ENCODE data around the gene CORO1C. TPM values are rescaled to one million over a fixed set of nuclear protein-coding genes. Genes with fewer than 3 reads are reported as not detected.

Gene CORO1C
- total and polyA plus RNA-seq, 4 donors = 23.2 to 58.6 (median 41.9) TPM

GRCh38 chr12:108649126-108649525, 82.2 kb downstream of the CORO1C start:
- Histone ChIP-seq H3K9me3 (ENCODE audit: control insufficient read depth in 4 of 4, low read length in 3 of 4) (no peaks in the 10 kb centered on the region), H3K27me3 (ENCODE audit: control insufficient read depth in 4 of 4, insufficient read depth in 4 of 4, low read length in 3 of 4) (no peaks in the 10 kb centered on the region), H3K36me3 (ENCODE audit: control insufficient read depth in 4 of 4, insufficient read depth in 3 of 4, low read depth in 1 of 4, low read length in 3 of 4) (peaks cover 7 to 42% (median 21%) of the 10 kb centered on the region in 4 donors), H3K4me1 (ENCODE audit: control insufficient read depth in 4 of 4, insufficient read depth in 4 of 4, low read length in 3 of 4) (peaks cover 0 to 8% (median 2%) of the 10 kb centered on the region in 4 donors), H3K9ac (ENCODE audit: low read depth in 1 of 2, low read length in 2 of 2) (no peak overlapping the region), H3K27ac (ENCODE audit: low read depth in 1 of 2, low read length in 2 of 2) (no peak overlapping the region), H3K4me3 (ENCODE audit: low read depth in 1 of 3, low read length in 3 of 3) (no peak overlapping the region)
- WGBS = 95% methylated on average over 6 of the region's 6 CpGs
- TF ChIP-seq YY1 (IDR thresholded peaks at IDR 0.05) = no peak
- TF ChIP-seq EGR1 (IDR thresholded peaks at IDR 0.05; ENCODE audit: low read depth in 2 of 2) = no peak
- TF ChIP-seq RAD21 (IDR thresholded peaks at IDR 0.05) = no peak
- DNase-seq (ENCODE audit: low spot score) = no peak

GRCh38 chr12:108648371-108648770, 82.9 kb downstream of the CORO1C start:
- H3K9me3 ChIP-seq (ENCODE audit: control insufficient read depth in 4 of 4, low read length in 3 of 4) = no peaks in the 10 kb centered on the region
- peaks cover 0 to 14% (median 3%) of the 10 kb centered on the region in 4 donors for H3K4me1 ChIP-seq (ENCODE audit: control insufficient read depth in 4 of 4, insufficient read depth in 4 of 4, low read length in 3 of 4)
- peaks cover 7 to 38% (median 21%) of the 10 kb centered on the region in 4 donors for H3K36me3 ChIP-seq (ENCODE audit: control insufficient read depth in 4 of 4, insufficient read depth in 3 of 4, low read depth in 1 of 4, low read length in 3 of 4)
- no peak overlapping the region for H3K4me3 ChIP-seq (ENCODE audit: low read depth in 1 of 3, low read length in 3 of 3)
- DNase-seq (ENCODE audit: low spot score) = no peak
- TF ChIP-seq RAD21 (IDR thresholded peaks at IDR 0.05) = no peak
- 95% methylated on average over 9 of the region's 9 CpGs for WGBS
- no peaks in the 10 kb centered on the region for H3K27me3 ChIP-seq (ENCODE audit: control insufficient read depth in 4 of 4, insufficient read depth in 4 of 4, low read length in 3 of 4)
- no peak overlapping the region for H3K9ac ChIP-seq (ENCODE audit: low read depth in 1 of 2, low read length in 2 of 2)
- no peak overlapping the region for H3K27ac ChIP-seq (ENCODE audit: low read depth in 1 of 2, low read length in 2 of 2)

DNA sequence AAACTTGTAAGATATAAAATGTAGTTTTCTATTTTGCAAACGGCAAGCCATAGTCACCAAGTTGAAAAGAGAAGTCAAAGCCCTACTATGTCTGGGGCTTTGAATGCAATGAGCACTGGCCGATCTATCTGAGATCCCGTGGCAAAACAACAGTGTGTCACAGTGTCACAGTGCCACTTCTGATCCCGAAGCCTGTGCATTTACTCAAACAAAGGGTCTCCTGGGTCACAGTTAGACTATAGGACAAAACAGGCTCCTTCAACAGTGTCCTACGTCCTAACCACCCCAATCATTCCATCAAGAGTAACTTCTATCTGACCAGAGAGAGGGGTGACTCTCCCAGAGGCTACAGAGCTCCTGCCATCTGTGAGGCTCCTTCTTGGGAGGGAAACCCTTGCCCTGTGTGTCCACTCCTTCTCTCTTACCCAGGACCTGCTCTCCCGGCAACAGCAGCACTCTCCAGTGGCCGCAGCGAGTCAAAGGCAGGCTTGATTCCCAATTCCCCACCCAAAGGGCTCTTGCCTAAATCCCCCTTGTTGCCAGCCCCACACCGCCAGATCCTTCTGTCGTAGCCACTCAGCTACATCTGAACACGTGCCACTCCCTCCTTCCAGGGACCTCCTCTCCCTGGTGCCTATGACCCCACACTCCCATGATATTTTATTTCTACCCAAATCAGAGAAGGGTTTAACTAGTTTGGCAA, 83.6 kb downstream of the CORO1C start:
- TF ChIP-seq YY1 (IDR thresholded peaks at IDR 0.05) (no peak), RXRA (IDR thresholded peaks at IDR 0.05) (no peak), HNF4A (conservative IDR thresholded peaks at IDR 0.05) (no peak), ZBTB33 (IDR thresholded peaks at IDR 0.05) (no peak), HNF4G (IDR thresholded peaks at IDR 0.05) (no peak), GABPA (IDR thresholded peaks at IDR 0.05 in 1 of 2, conservative IDR thresholded peaks at IDR 0.05 in 1 of 2) (no peak), EGR1 (IDR thresholded peaks at IDR 0.05; ENCODE audit: low read depth in 2 of 2) (no peak), TAF1 (conservative IDR thresholded peaks at IDR 0.05) (no peak), JUND (IDR thresholded peaks at IDR 0.05) (no peak)
- TF ChIP-seq, protein P1, sequence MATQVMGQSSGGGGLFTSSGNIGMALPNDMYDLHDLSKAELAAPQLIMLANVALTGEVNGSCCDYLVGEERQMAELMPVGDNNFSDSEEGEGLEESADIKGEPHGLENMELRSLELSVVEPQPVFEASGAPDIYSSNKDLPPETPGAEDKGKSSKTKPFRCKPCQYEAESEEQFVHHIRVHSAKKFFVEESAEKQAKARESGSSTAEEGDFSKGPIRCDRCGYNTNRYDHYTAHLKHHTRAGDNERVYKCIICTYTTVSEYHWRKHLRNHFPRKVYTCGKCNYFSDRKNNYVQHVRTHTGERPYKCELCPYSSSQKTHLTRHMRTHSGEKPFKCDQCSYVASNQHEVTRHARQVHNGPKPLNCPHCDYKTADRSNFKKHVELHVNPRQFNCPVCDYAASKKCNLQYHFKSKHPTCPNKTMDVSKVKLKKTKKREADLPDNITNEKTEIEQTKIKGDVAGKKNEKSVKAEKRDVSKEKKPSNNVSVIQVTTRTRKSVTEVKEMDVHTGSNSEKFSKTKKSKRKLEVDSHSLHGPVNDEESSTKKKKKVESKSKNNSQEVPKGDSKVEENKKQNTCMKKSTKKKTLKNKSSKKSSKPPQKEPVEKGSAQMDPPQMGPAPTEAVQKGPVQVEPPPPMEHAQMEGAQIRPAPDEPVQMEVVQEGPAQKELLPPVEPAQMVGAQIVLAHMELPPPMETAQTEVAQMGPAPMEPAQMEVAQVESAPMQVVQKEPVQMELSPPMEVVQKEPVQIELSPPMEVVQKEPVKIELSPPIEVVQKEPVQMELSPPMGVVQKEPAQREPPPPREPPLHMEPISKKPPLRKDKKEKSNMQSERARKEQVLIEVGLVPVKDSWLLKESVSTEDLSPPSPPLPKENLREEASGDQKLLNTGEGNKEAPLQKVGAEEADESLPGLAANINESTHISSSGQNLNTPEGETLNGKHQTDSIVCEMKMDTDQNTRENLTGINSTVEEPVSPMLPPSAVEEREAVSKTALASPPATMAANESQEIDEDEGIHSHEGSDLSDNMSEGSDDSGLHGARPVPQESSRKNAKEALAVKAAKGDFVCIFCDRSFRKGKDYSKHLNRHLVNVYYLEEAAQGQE (IDR thresholded peaks at IDR 0.05) = no peak
- no peak overlapping the region for H3K27ac ChIP-seq (ENCODE audit: low read depth in 1 of 2, low read length in 2 of 2)
- peaks cover 0 to 14% (median 3%) of the 10 kb centered on the region in 4 donors for H3K4me1 ChIP-seq (ENCODE audit: control insufficient read depth in 4 of 4, insufficient read depth in 4 of 4, low read length in 3 of 4)
- no peak overlapping the region for H3K9ac ChIP-seq (ENCODE audit: low read depth in 1 of 2, low read length in 2 of 2)
- no peaks in the 10 kb centered on the region for H3K9me3 ChIP-seq (ENCODE audit: control insufficient read depth in 4 of 4, low read length in 3 of 4)
- no peaks in the 10 kb centered on the region for H3K27me3 ChIP-seq (ENCODE audit: control insufficient read depth in 4 of 4, insufficient read depth in 4 of 4, low read length in 3 of 4)
- no peak for DNase-seq (ENCODE audit: low spot score)
- WGBS = 93% methylated on average over 11 of the region's 11 CpGs
- no peak overlapping the region for H3K4me3 ChIP-seq (ENCODE audit: low read depth in 1 of 3, low read length in 3 of 3)
- H3K36me3 ChIP-seq (ENCODE audit: control insufficient read depth in 4 of 4, insufficient read depth in 3 of 4, low read depth in 1 of 4, low read length in 3 of 4) = peaks cover 7 to 38% (median 21%) of the 10 kb centered on the region in 4 donors

Data from liver (tissue), 9 donors.